ENCODE measurements around the gene MAGEA9.

GRCh38 chrX:149762696-149763614, 18.8 kb upstream of the MAGEA9 start:
- TF ChIP-seq CTCF (IDR thresholded peaks at IDR 0.05) (no peak), POLR2A (IDR thresholded peaks at IDR 0.05) (no peak)
